ENCODE data around the gene MPP7.
"Not testable (repeated sequence)": the region's sequence is repeated elsewhere in the genome, so short reads cannot be mapped to it uniquely, and the experiment has no call there.

MPP7 gene

DNA sequence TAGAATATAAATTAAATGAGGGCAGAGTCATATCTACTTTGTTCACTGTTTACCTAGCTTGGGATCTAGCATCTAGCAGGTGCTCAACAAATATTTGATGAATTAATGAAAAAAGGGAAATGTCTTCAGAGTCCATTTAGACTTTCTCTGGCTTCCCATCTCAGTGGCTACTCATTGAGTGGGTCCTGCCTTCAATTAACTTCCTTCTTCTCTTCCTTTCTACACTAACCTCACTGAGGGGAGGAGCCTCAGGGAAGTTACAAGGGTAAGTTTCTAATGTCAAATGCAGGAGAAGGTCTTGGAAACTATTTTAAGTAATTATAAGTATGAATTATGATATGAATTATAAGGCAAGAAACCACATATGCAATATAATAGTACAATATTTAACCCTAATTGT is 28.2 kb upstream of the MPP7 start:
- TF ChIP-seq, protein P1, sequence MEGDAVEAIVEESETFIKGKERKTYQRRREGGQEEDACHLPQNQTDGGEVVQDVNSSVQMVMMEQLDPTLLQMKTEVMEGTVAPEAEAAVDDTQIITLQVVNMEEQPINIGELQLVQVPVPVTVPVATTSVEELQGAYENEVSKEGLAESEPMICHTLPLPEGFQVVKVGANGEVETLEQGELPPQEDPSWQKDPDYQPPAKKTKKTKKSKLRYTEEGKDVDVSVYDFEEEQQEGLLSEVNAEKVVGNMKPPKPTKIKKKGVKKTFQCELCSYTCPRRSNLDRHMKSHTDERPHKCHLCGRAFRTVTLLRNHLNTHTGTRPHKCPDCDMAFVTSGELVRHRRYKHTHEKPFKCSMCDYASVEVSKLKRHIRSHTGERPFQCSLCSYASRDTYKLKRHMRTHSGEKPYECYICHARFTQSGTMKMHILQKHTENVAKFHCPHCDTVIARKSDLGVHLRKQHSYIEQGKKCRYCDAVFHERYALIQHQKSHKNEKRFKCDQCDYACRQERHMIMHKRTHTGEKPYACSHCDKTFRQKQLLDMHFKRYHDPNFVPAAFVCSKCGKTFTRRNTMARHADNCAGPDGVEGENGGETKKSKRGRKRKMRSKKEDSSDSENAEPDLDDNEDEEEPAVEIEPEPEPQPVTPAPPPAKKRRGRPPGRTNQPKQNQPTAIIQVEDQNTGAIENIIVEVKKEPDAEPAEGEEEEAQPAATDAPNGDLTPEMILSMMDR (IDR thresholded peaks at IDR 0.05; ENCODE audit: low read depth, low read length): no peak
- no peak for DNase-seq (ENCODE audit: low read depth in 2 of 2)
- H3K4me3 ChIP-seq (replicated peaks in 1 of 2; ENCODE audit: low read depth in 2 of 2, low read length in 2 of 2): no peak overlapping the region

- no peak overlapping the region for H3K4me3 ChIP-seq (replicated peaks in 1 of 2; ENCODE audit: low read depth in 2 of 2, low read length in 2 of 2)
- peak in 1 of 2 donors; percentile 9 for DNase-seq (ENCODE audit: low read depth in 2 of 2)
- TF ChIP-seq, protein P1 (IDR thresholded peaks at IDR 0.05; ENCODE audit: low read depth, low read length): no peak
These were observed 25.5 kb upstream of the MPP7 start for GRCh38 chr10:28328346-28328745.

DNA sequence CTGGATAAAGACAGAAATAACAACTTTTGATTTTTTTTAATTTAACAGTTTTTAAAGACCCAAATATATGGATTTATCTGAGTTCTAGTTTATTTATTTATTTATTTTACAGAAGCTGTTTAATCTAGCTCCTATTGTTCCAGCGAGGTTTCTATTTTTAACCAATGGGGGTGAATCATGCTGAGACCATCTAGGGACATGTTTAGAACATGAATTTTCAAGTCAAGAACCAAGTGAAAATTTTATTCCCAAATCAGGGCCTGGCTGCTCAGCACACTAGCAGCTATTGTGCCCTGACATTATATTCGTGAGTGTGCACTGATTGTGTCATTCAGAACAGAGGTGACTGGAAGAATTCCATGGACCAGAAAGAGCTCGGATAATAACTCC is 24.6 kb upstream of the MPP7 start:
- TF ChIP-seq, protein P1 (IDR thresholded peaks at IDR 0.05; ENCODE audit: low read depth, low read length): no peak
- H3K4me3 ChIP-seq (replicated peaks in 1 of 2; ENCODE audit: low read depth in 2 of 2, low read length in 2 of 2): no peak overlapping the region
- peak; percentile 12 to 80 for DNase-seq (ENCODE audit: low read depth in 2 of 2)

- H3K4me3 ChIP-seq (replicated peaks in 1 of 2; ENCODE audit: low read depth in 2 of 2, low read length in 2 of 2): no peak overlapping the region
- TF ChIP-seq, protein P1 (IDR thresholded peaks at IDR 0.05; ENCODE audit: low read depth, low read length): no peak
- peak; percentile 39 to 69 for DNase-seq (ENCODE audit: low read depth in 2 of 2)
These were observed 23.9 kb upstream of the MPP7 start for GRCh38 chr10:28326516-28327490.

DNA sequence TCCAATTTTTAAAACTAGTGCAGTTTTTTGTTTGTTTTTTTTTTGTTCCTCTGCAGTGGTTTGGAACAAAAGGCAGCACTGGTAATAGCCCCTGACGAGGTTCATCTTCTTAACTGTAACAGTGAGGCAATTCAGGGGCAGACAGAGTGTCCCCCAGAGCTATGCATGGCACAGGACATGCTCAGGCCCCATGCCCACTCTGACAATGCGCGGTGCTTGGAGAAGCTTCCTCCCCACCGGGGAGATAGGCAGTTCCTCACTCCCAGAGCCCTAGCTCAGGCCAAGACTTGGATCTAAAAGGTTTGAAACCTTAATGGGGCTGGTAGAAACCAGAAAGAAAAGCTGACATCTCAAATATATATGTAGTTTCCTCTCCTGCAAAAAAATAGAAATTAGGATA is 17.9 kb upstream of the MPP7 start:
- no peak for DNase-seq (ENCODE audit: low read depth in 2 of 2)
- H3K4me3 ChIP-seq (replicated peaks in 1 of 2; ENCODE audit: low read depth in 2 of 2, low read length in 2 of 2): no peak overlapping the region
- TF ChIP-seq, protein P1 (IDR thresholded peaks at IDR 0.05; ENCODE audit: low read depth, low read length): no peak

GRCh38 chr10:28320090-28320489 is 17.2 kb upstream of the MPP7 start:
- TF ChIP-seq, protein P1 (IDR thresholded peaks at IDR 0.05; ENCODE audit: low read depth, low read length): no peak
- DNase-seq (ENCODE audit: low read depth in 2 of 2): no peak
- H3K4me3 ChIP-seq (replicated peaks in 1 of 2; ENCODE audit: low read depth in 2 of 2, low read length in 2 of 2): no peak overlapping the region

GRCh38 chr10:28319061-28319460 is 16.2 kb upstream of the MPP7 start:
- not testable (repeated sequence) for DNase-seq (ENCODE audit: low read depth in 2 of 2); H3K4me3 ChIP-seq (replicated peaks in 1 of 2; ENCODE audit: low read depth in 2 of 2, low read length in 2 of 2)

All from cardiac fibroblast (primary cell).